ENCODE results near the gene KDM2A.

KDM2A gene

GRCh38 chr11:67301951-67302516 is 183.0 kb downstream of the KDM2A start:
- DNase-seq (ENCODE audit: insufficient read length, low spot score) (no peak), FAIRE-seq (no peak)
- TF ChIP-seq CTCF (IDR thresholded peaks at IDR 0.05; ENCODE audit: insufficient read depth, missing control alignments): no peak

GRCh38 chr11:67302571-67303131 is 183.6 kb downstream of the KDM2A start:
- no peak for FAIRE-seq
- no peak for DNase-seq (ENCODE audit: insufficient read length, low spot score)
- no peak for TF ChIP-seq CTCF (IDR thresholded peaks at IDR 0.05; ENCODE audit: insufficient read depth, missing control alignments)

GRCh38 chr11:67303132-67303834 is 184.2 kb downstream of the KDM2A start, which contains the start of gene SSH3:
SSH3 (plus strand) TSS chr11:67303530; CDS start chr11:67303626, 96 bp downstream.
- no peak for TF ChIP-seq CTCF (IDR thresholded peaks at IDR 0.05; ENCODE audit: insufficient read depth, missing control alignments)
- FAIRE-seq (no peak), DNase-seq (ENCODE audit: insufficient read length, low spot score) (peak; percentile 46)

GRCh38 chr11:67303835-67304411 is 184.9 kb downstream of the KDM2A start:
- DNase-seq (ENCODE audit: insufficient read length, low spot score) (no peak), FAIRE-seq (no peak)
- no peak for TF ChIP-seq CTCF (IDR thresholded peaks at IDR 0.05; ENCODE audit: insufficient read depth, missing control alignments)

GRCh38 chr11:67304511-67305113 is 185.5 kb downstream of the KDM2A start:
- no peak for FAIRE-seq
- TF ChIP-seq CTCF (IDR thresholded peaks at IDR 0.05; ENCODE audit: insufficient read depth, missing control alignments): no peak
- DNase-seq (ENCODE audit: insufficient read length, low spot score): no peak

GRCh38 chr11:67306769-67307544 is 187.9 kb downstream of the KDM2A start:
- DNase-seq (ENCODE audit: insufficient read length, low spot score): no peak

More at GRCh38 chr11:67306769-67307544, 187.9 kb downstream of the KDM2A start:
- no peak for FAIRE-seq
- TF ChIP-seq CTCF (IDR thresholded peaks at IDR 0.05; ENCODE audit: insufficient read depth, missing control alignments): no peak

All from D721Med (cell line).